H1 (cell line): Measurements from ENCODE around the gene CD48. TPM values are rescaled to one million over a fixed set of nuclear protein-coding genes. Genes with fewer than 3 reads are reported as not detected.
A peak's percentile ranks its signal among the peaks of the same experiment; 100 is the strongest.

ENCODE experiments used
- CTCF ChIA-PET: fragments of 300-600 bp; sonication (Branson Sonifier 250); formaldehyde crosslinking; loops from one replicate; lab custom pipeline; 2021; ENCODE audit not compliant: partially characterized antibody; lab: Charles Lee
- POLR2A ChIA-PET: fragments of 300-600 bp; sonication (Branson Sonifier 250); formaldehyde crosslinking; loops from one replicate; lab custom pipeline; 2021; ENCODE audit warnings: inconsistent platforms; ENCODE audit not compliant: partially characterized antibody; lab: Charles Lee
- DNase-seq, 2 experiments: peaks; one replicate each; pipeline versions ENCODE4 v3.0.0 to v3.0.0-alpha.2; 2010 to 2022; ENCODE audit warnings: low spot score in 2 of 2, low read depth in 1 of 2, mixed read lengths in 1 of 2
- FAIRE-seq: peaks from 2 replicates; lab custom pipeline; 2011; peaks lifted over from hg19 to GRCh38; lab: Jason Lieb, UNC
- H2AFZ ChIP-seq: 2 replicates; pipeline ENCODE4 v1.8.1; 2012; ENCODE audit warnings: low read length, inconsistent platforms
- H2AK5ac ChIP-seq: 2 replicates; pipeline ENCODE4 v1.6.1; 2013; ENCODE audit warnings: low read depth, low read length
- H2BK120ac ChIP-seq: replicated peaks from 2 replicates; pipeline ENCODE3; 2013; ENCODE audit warnings: low read depth, low read length, inconsistent platforms
- H2BK12ac ChIP-seq: 2 replicates; pipeline ENCODE4 v1.6.1; 2013; ENCODE audit warnings: low read depth, low read length
- H2BK15ac ChIP-seq: 2 replicates; pipeline ENCODE4 v1.6.1; 2013; ENCODE audit warnings: low read length
- H2BK20ac ChIP-seq: 2 replicates; pipeline ENCODE4 v1.6.1; 2013; ENCODE audit warnings: low read length
- H2BK5ac ChIP-seq: 2 replicates; pipeline ENCODE4 v1.6.1; 2013; ENCODE audit warnings: low read depth, low read length
- H3K14ac ChIP-seq: 2 replicates; pipeline ENCODE4 v1.6.1; 2013; ENCODE audit warnings: inconsistent platforms; ENCODE audit not compliant: insufficient read length
- H3K18ac ChIP-seq: 2 replicates; pipeline ENCODE4 v1.6.1; 2013; ENCODE audit warnings: low read length; ENCODE audit errors: extremely low read depth
- H3K23ac ChIP-seq: 2 replicates; pipeline ENCODE4 v1.6.1; 2013; ENCODE audit warnings: inconsistent platforms; ENCODE audit not compliant: insufficient read length
- H3K23me2 ChIP-seq: 2 replicates; pipeline ENCODE4 v1.6.1; 2013; ENCODE audit warnings: low read depth, low read length
- H3K27ac ChIP-seq: 2 replicates; pipeline ENCODE4 v1.6.1; 2011; ENCODE audit warnings: low read depth, low read length, inconsistent platforms
- H3K27me3 ChIP-seq, 4 experiments: replicated peaks in 1 of 4; 1 replicate in 1 of 4; 2 replicates in 3 of 4; pipeline versions ENCODE4 v1.6.1 to v1.8.1; 2011 to 2013; ENCODE audit warnings: low read length in 3 of 4, mild to moderate bottlenecking in 3 of 4, inconsistent platforms in 2 of 4, mixed read lengths in 2 of 4, moderate library complexity in 1 of 4; ENCODE audit not compliant: control insufficient read depth in 3 of 4, insufficient read depth in 3 of 4; ENCODE audit errors: extremely low read depth in 1 of 4
- H3K36me3 ChIP-seq, 4 experiments: 2 replicates each; pipeline versions ENCODE4 v1.6.1 to v1.8.1; 2011 to 2013; ENCODE audit warnings: mild to moderate bottlenecking in 4 of 4, low read length in 3 of 4, moderate library complexity in 2 of 4, control low read depth in 1 of 4, inconsistent platforms in 1 of 4; ENCODE audit not compliant: insufficient read depth in 4 of 4, control insufficient read depth in 2 of 4
- H3K4ac ChIP-seq: replicated peaks from 2 replicates; pipeline ENCODE3; 2013; ENCODE audit warnings: low read length, low read depth, mixed read lengths, inconsistent platforms; ENCODE audit not compliant: insufficient read length
- H3K4me1 ChIP-seq, 4 experiments: replicated peaks in 1 of 4; 1 replicate in 1 of 4; 2 replicates in 3 of 4; pipeline versions ENCODE4 v1.6.1 to v1.8.1; 2011 to 2013; ENCODE audit warnings: low read length in 3 of 4, inconsistent platforms in 2 of 4, mixed read lengths in 1 of 4; ENCODE audit not compliant: insufficient read depth in 4 of 4, control insufficient read depth in 3 of 4
- H3K4me2 ChIP-seq, 2 experiments: 2 replicates each; pipeline versions ENCODE4 v1.6.1 to v1.8.1; 2011 to 2013; ENCODE audit warnings: low read depth in 2 of 2, low read length in 2 of 2, control low read depth in 1 of 2, inconsistent platforms in 1 of 2, mild to moderate bottlenecking in 1 of 2; ENCODE audit not compliant: insufficient read depth in 1 of 2
- H3K4me3 ChIP-seq, 4 experiments: fragments of 200-600, 300-600 bp in 1 of 4; sonication (generic), shearing (Covaris generic), sonication (Bioruptor Twin) in 1 of 4; 2 replicates each; pipeline versions ENCODE4 v1.5.1 to v1.8.1; 2011 to 2016; ENCODE audit warnings: low read length in 4 of 4, low read depth in 3 of 4, control low read depth in 2 of 4, inconsistent platforms in 2 of 4, mild to moderate bottlenecking in 2 of 4, mixed read lengths in 1 of 4, moderate library complexity in 1 of 4; ENCODE audit not compliant: insufficient read depth in 2 of 4; ENCODE audit errors: extremely low read depth in 1 of 4
- H3K56ac ChIP-seq: replicated peaks from 2 replicates; pipeline ENCODE3; 2013; ENCODE audit warnings: low read depth, mild to moderate bottlenecking, mixed read lengths, low read length, inconsistent platforms; ENCODE audit not compliant: insufficient read length
- H3K79me1 ChIP-seq: 2 replicates; pipeline ENCODE4 v1.6.1; 2013; ENCODE audit warnings: low read depth, low read length, control low read depth
- H3K79me2 ChIP-seq, 2 experiments: 2 replicates each; pipeline versions ENCODE4 v1.6.1 to v1.8.1; 2012 to 2013; ENCODE audit warnings: low read length in 2 of 2, mild to moderate bottlenecking in 2 of 2, inconsistent platforms in 1 of 2; ENCODE audit not compliant: insufficient read depth in 2 of 2, control insufficient read depth in 1 of 2
- H3K9ac ChIP-seq, 4 experiments: replicated peaks in 1 of 4; 1 replicate in 1 of 4; 2 replicates in 3 of 4; pipeline versions ENCODE4 v1.6.1 to v1.8.1; 2011 to 2013; ENCODE audit warnings: low read depth in 3 of 4, low read length in 3 of 4, control low read depth in 2 of 4, mild to moderate bottlenecking in 2 of 4, moderate library complexity in 2 of 4, inconsistent platforms in 1 of 4; ENCODE audit errors: extremely low read depth in 1 of 4
- H3K9me3 ChIP-seq, 2 experiments: 2 replicates each; pipeline versions ENCODE4 v1.6.1 to v1.8.1; 2012 to 2013; ENCODE audit warnings: mild to moderate bottlenecking in 2 of 2, moderate library complexity in 2 of 2, control low read depth in 1 of 2, inconsistent platforms in 1 of 2, low read depth in 1 of 2, low read length in 1 of 2, mixed read lengths in 1 of 2; ENCODE audit not compliant: insufficient read depth in 2 of 2
- H4K20me1 ChIP-seq, 2 experiments: replicated peaks in 1 of 2; 2 replicates each; pipeline versions ENCODE3 to v1.8.1; 2011 to 2013; ENCODE audit warnings: inconsistent platforms in 2 of 2, low read length in 2 of 2, mild to moderate bottlenecking in 1 of 2; ENCODE audit not compliant: insufficient read depth in 2 of 2, control insufficient read depth in 1 of 2
- H4K5ac ChIP-seq: 2 replicates; pipeline ENCODE4 v1.6.1; 2013; ENCODE audit warnings: low read length, low read depth, mixed read lengths, inconsistent platforms; ENCODE audit not compliant: insufficient read length
- H4K8ac ChIP-seq: 2 replicates; pipeline ENCODE4 v1.8.0; 2013; ENCODE audit warnings: mild to moderate bottlenecking, moderate library complexity, low read length, inconsistent platforms; ENCODE audit not compliant: insufficient read depth; ENCODE audit errors: extremely low read depth
- H4K91ac ChIP-seq: replicated peaks from 2 replicates; pipeline ENCODE3; 2013; ENCODE audit warnings: low read length, mixed read lengths, inconsistent platforms; ENCODE audit not compliant: insufficient read length
- CEBPB ChIP-seq: IDR thresholded peaks from 2 replicates; pipeline ENCODE4 v1.6.1; 2012; ENCODE audit warnings: low read depth, low read length
- FOSL1 ChIP-seq: IDR thresholded peaks from 2 replicates; pipeline ENCODE4 v1.6.1; 2011; ENCODE audit warnings: mild to moderate bottlenecking, low read depth, low read length, moderate library complexity; ENCODE audit not compliant: insufficient read depth
- NRF1 ChIP-seq: IDR thresholded peaks from 2 replicates; pipeline ENCODE4 v1.6.1; 2011; ENCODE audit warnings: mild to moderate bottlenecking, low read depth, low read length, improper control_type of control experiment
- PHF8 ChIP-seq: fragments of 200-600 bp; sonication (generic); conservative IDR thresholded peaks from 2 replicates; pipeline ENCODE4 v1.7.1; 2012; ENCODE audit warnings: low read depth, mild to moderate bottlenecking, inconsistent platforms, low read length, moderate library complexity
- SAP30 ChIP-seq: fragments of 300-600 bp; sonication (generic); IDR thresholded peaks from 2 replicates; pipeline ENCODE4 v1.7.1; 2012; ENCODE audit warnings: low read length, moderate library complexity, mild to moderate bottlenecking, inconsistent platforms; ENCODE audit not compliant: insufficient read depth, insufficient replicate concordance
- SUZ12 ChIP-seq: fragments of 200-600 bp; sonication (generic); IDR thresholded peaks from 2 replicates; pipeline ENCODE4 v1.6.1; 2012; ENCODE audit warnings: mild to moderate bottlenecking, inconsistent platforms, low read length, moderate library complexity, mixed read lengths
- ZNF274 ChIP-seq: IDR thresholded peaks from 2 replicates; pipeline ENCODE4 v1.7.0; 2012; ENCODE audit warnings: low read length, borderline replicate concordance; ENCODE audit errors: extremely low read depth
- WGBS, 2 experiments: shearing (Covaris generic) in 1 of 2; methylation state at CpG; one replicate each; pipeline versions ENCODE4 v1.1.6 to v1.1.7; 2013 to 2015; ENCODE audit warnings: low lambda C conversion rate in 2 of 2, mixed read lengths in 2 of 2, inconsistent platforms in 1 of 2, low coverage in 1 of 2, missing lambda C conversion rate in 1 of 2; ENCODE audit not compliant: insufficient replicate concordance in 2 of 2, insufficient coverage in 1 of 2, insufficient read length in 1 of 2; ENCODE audit errors: extremely low coverage in 1 of 2, missing lambda C conversion rate in 1 of 2; 5-methylcytosine and 5-hydroxymethylcytosine counted together
- polyA plus RNA-seq, 7 experiments: library from polyadenylated mRNA; depleted of rRNA in 3 of 7; stranded (reverse) in 5 of 7; unstranded in 2 of 7; fragments of >200 nt in 5 of 7; fragments of 200-250 nt in 2 of 7; gene quantifications; 1 replicate in 5 of 7; 2 replicates in 1 of 7; 4 replicates in 1 of 7; pipeline versions ENCODE4 v1.2.1 to v1.2.3, GENCODE V29; 2011 to 2013; ENCODE audit warnings: missing spikeins in 2 of 7, mixed read lengths in 2 of 7
- total RNA-seq: library from RNA; stranded (reverse); fragmentation: NEBNext Ultra II Directional; extraction: Animal tissue kit (Norgen Biotek cat#: 25700); gene quantifications from 2 replicates; pipeline ENCODE4 v1.2.1, GENCODE V29; 2021

CD48 gene
- total and polyA plus RNA-seq, 2 of the 8 experiments (the other 6 are each of a cell fraction or from before 2014, with no cell fraction given) = 0.08 TPM; not detected in 1

GRCh38 chr1:160641323-160642280, 70.0 kb downstream of the CD48 start:
- Histone ChIP-seq H3K9me3 (no peaks in the 10 kb centered on the region), H3K56ac (no peak overlapping the region), H3K36me3 (no peaks in the 10 kb centered on the region), H2BK120ac (no peak overlapping the region), H3K4ac (no peak overlapping the region), H2BK15ac (peak overlapping the region; percentile 85; the same call in 1 of the 2 replicates), H4K91ac (no peak overlapping the region), H2BK5ac (no peak overlapping the region), H4K8ac (no peak overlapping the region), H3K14ac (no peak overlapping the region), H3K23ac (no peak overlapping the region), H2BK12ac (no peak overlapping the region), H2BK20ac (no peak overlapping the region), H3K4me2 (no peak overlapping the region), H3K4me1 (no peaks in the 10 kb centered on the region), H3K27me3 (peaks cover 0 to under 1% (median 0%) of the 10 kb centered on the region in 4 experiments; a peak in 1 of 7 replicates), H4K20me1 (no peaks in the 10 kb centered on the region), H4K5ac (no peak overlapping the region), H2AK5ac (no peak overlapping the region), H3K9ac (no peak overlapping the region), H3K79me1 (no peaks in the 10 kb centered on the region), H2AFZ (peak overlapping the region; percentile 33; the same call in 1 of the 2 replicates), H3K18ac (no peak overlapping the region), H3K79me2 (no peaks in the 10 kb centered on the region), H3K23me2 (no peaks in the 10 kb centered on the region), H3K4me3 (no peak overlapping the region), H3K27ac (no peak overlapping the region)
- DNase-seq = no peak
- WGBS, 2 experiments = 90% methylated on average over 8 of the region's 8 CpGs; no CpG with 5 or more reads in 1 of the 2 experiments
- POLR2A ChIA-PET = interaction anchor here (0.8 kb wide), 1 partner anchor 10 kb away, joined by 3 read pairs; no protein-coding TSS in a partner anchor
- CTCF ChIA-PET = interaction anchor here (0.6 to 2.1 kb wide), 3 partner anchors 9 to 86 kb away, joined by 3 to 7 read pairs (median 4); no protein-coding TSS in a partner anchor
- no peak for FAIRE-seq
- no peak for TF ChIP-seq SAP30
- TF ChIP-seq PHF8 = no peak
- TF ChIP-seq ZNF274 = no peak
- no peak for TF ChIP-seq FOSL1
- no peak for TF ChIP-seq SUZ12
- peak; percentile 80 for TF ChIP-seq CEBPB
- no peak for TF ChIP-seq NRF1
